ENCODE results near the gene HOPX. TPM values are rescaled to one million over a fixed set of nuclear protein-coding genes. Genes with fewer than 3 reads are reported as not detected.

The HOPX gene
- total RNA-seq, 1 experiment from 2014 or later, result 1.0 TPM

DNA sequence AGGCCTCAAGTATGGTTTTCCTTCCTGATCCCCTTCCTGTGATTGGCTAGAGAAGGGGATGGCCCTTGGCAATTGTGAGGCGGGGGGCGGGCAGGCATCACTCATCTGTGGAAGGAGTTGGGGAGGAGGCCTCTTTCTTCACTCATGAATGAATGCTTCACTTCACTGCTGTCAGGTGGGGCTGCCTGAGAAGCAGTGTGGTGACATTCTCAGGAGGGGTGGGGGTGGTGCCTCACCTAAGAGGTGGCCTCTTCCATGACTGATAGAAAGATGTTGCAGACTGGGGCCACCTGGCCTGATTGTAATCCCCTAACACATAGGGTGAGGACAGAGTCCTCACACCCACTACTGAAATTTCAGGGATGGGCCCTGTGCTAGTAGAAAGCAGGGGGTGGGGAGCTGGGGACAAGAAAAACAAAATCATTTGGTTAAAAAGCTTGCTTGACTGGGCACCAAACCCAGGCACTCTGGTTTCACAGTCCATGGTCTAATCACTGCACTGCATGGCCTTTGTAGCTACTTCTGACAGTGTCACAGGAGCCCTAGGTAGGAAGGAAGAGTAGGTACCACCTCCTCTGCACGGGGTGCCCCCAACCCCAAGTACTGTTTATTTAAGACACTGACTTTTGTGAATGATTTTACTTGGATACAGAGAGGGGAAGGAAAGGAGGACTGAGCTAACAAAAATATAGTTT lies 5.6 kb upstream of the HOPX start:
- no peaks in the 10 kb centered on the region for H3K9me2 ChIP-seq (ENCODE audit: insufficient read depth)
- BruUV-seq (replicated peaks), result no TSS peak
- H2AFZ ChIP-seq, result no peak overlapping the region
- H3F3A ChIP-seq (ENCODE audit: insufficient read depth, low read depth), result peaks cover 3% of the 10 kb centered on the region; the same call in 1 of the 2 replicates
- TF ChIP-seq, protein P1, sequence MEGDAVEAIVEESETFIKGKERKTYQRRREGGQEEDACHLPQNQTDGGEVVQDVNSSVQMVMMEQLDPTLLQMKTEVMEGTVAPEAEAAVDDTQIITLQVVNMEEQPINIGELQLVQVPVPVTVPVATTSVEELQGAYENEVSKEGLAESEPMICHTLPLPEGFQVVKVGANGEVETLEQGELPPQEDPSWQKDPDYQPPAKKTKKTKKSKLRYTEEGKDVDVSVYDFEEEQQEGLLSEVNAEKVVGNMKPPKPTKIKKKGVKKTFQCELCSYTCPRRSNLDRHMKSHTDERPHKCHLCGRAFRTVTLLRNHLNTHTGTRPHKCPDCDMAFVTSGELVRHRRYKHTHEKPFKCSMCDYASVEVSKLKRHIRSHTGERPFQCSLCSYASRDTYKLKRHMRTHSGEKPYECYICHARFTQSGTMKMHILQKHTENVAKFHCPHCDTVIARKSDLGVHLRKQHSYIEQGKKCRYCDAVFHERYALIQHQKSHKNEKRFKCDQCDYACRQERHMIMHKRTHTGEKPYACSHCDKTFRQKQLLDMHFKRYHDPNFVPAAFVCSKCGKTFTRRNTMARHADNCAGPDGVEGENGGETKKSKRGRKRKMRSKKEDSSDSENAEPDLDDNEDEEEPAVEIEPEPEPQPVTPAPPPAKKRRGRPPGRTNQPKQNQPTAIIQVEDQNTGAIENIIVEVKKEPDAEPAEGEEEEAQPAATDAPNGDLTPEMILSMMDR (conservative IDR thresholded peaks at IDR 0.05), result no peak
- no peak for TF ChIP-seq EZH2 (IDR thresholded peaks at IDR 0.05; ENCODE audit: low read depth)
- no peak overlapping the region for H3K27ac ChIP-seq
- no peaks in the 10 kb centered on the region for H3K36me3 ChIP-seq (ENCODE audit: low read depth)
- ChIA-PET CTCF (no interaction called here), POLR2A (ENCODE audit: unreplicated experiment) (no interaction called here)
- H3K27me3 ChIP-seq (ENCODE audit: insufficient read depth, low read depth), result no peaks in the 10 kb centered on the region
- no peak overlapping the region for H3K4me2 ChIP-seq
- no peaks in the 10 kb centered on the region for H4K20me1 ChIP-seq (ENCODE audit: insufficient read depth)
- H3K79me2 ChIP-seq (ENCODE audit: low read depth), result no peaks in the 10 kb centered on the region
- no peak for DNase-seq
- no peaks in the 10 kb centered on the region for H3K9me3 ChIP-seq (ENCODE audit: insufficient read depth, low read depth)
- intact Hi-C loops (cut with micrococcal nuclease; ENCODE audit: unreplicated experiment), result no loop called here
- H3K4me3 ChIP-seq, result no peak overlapping the region
- H3K4me1 ChIP-seq (replicated peaks; ENCODE audit: insufficient read depth), result peaks cover 8% of the 10 kb centered on the region

DNA sequence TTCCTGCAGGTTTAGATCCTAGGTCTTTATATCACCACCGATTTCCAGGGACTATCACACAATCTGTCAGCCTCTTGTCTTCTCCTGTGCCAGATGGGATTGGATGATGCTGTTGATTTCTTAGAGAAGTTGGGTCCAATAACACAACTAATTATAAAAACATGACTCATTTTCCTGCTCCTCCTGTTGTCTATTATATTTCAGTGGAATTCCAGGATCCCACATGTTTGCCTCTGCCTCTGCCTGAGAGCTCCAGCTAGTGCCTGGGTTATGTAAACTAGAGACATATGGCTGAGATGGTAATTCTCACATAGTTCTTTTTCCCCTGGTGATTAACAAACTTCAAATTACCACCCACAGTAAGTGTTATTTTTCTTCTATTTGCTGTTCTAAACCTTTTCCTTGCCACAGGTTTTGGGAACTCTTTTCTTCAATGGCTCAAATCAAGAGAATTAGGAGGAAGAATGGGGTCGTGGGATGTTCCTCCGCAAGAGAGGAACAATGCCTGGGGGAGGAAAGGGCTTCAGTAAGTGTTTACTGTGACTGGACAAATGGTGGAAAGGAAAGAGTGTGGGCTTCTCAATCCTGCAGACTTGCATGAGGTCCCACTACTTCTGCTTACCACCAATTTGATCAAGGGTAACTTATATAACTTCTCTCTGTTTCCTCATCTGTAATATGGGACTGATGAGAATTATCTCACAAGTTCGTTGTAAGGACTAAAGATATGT lies 3.4 kb upstream of the HOPX start:
- H3K4me3 ChIP-seq, result no peak overlapping the region
- H3K4me2 ChIP-seq, result no peak overlapping the region

DNA sequence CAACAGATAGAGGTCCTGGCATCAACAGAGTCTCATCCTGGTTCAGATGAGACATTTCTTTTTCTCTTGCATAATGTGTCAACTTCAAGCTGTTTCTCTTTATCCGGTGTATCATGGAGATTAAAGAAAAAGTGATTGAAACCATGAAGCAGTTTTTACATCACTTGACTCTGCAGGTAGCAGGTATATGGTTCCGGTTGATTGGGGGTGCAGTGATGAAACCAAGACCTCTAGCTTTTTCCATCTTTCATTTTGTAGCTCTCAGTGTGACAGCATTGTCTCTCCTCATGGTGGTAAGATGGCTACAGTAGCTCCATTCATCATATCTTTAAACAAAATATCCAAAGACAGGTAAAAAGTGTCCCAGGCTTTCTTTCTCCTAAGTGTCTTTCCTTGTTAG lies 2.4 kb upstream of the HOPX start:
- H3K9me3 ChIP-seq (ENCODE audit: insufficient read depth, low read depth), result no peaks in the 10 kb centered on the region
- no TSS peak for BruUV-seq (replicated peaks)
- no peak overlapping the region for H3K4me3 ChIP-seq
- no peaks in the 10 kb centered on the region for H3K27me3 ChIP-seq (ENCODE audit: insufficient read depth, low read depth)
- H3K79me2 ChIP-seq (ENCODE audit: low read depth), result no peaks in the 10 kb centered on the region
- H3K4me2 ChIP-seq, result no peak overlapping the region
- H3F3A ChIP-seq (ENCODE audit: insufficient read depth, low read depth), result peaks cover 12% of the 10 kb centered on the region; the same call in 1 of the 2 replicates
- ChIA-PET CTCF (no interaction called here), POLR2A (ENCODE audit: unreplicated experiment) (interaction anchor here (0.7 kb wide), 1 partner anchor 91 kb away, joined by 3 read pairs; no protein-coding TSS in a partner anchor)
- no peaks in the 10 kb centered on the region for H3K9me2 ChIP-seq (ENCODE audit: insufficient read depth)
- intact Hi-C loops (cut with micrococcal nuclease; ENCODE audit: unreplicated experiment), result loop anchor here (5.0 kb wide), 1 partner anchor 74 kb away; no protein-coding TSS in a partner anchor
- H2AFZ ChIP-seq, result no peak overlapping the region
- H4K20me1 ChIP-seq (ENCODE audit: insufficient read depth), result no peaks in the 10 kb centered on the region
- peaks cover 25% of the 10 kb centered on the region for H3K4me1 ChIP-seq (replicated peaks; ENCODE audit: insufficient read depth)
- no peak for DNase-seq
- TF ChIP-seq, protein P1 (conservative IDR thresholded peaks at IDR 0.05), result no peak
- no peak for TF ChIP-seq EZH2 (IDR thresholded peaks at IDR 0.05; ENCODE audit: low read depth)
- H3K36me3 ChIP-seq (ENCODE audit: low read depth), result no peaks in the 10 kb centered on the region
- no peak overlapping the region for H3K27ac ChIP-seq

More for the DNA sequence above, 3.4 kb upstream of the HOPX start:
- intact Hi-C loops (cut with micrococcal nuclease; ENCODE audit: unreplicated experiment), result loop anchor here (5.0 kb wide), 1 partner anchor 73 kb away; no protein-coding TSS in a partner anchor
- Histone ChIP-seq H4K20me1 (ENCODE audit: insufficient read depth) (no peaks in the 10 kb centered on the region), H3K79me2 (ENCODE audit: low read depth) (no peaks in the 10 kb centered on the region), H3K36me3 (ENCODE audit: low read depth) (no peaks in the 10 kb centered on the region), H3K9me3 (ENCODE audit: insufficient read depth, low read depth) (no peaks in the 10 kb centered on the region), H2AFZ (no peak overlapping the region), H3F3A (ENCODE audit: insufficient read depth, low read depth) (peaks cover 12% of the 10 kb centered on the region; the same call in 1 of the 2 replicates), H3K9me2 (ENCODE audit: insufficient read depth) (no peaks in the 10 kb centered on the region), H3K27me3 (ENCODE audit: insufficient read depth, low read depth) (no peaks in the 10 kb centered on the region), H3K27ac (no peak overlapping the region), H3K4me1 (replicated peaks; ENCODE audit: insufficient read depth) (peaks cover 25% of the 10 kb centered on the region)
- CTCF ChIA-PET, result no interaction called here
- no peak for DNase-seq
- POLR2A ChIA-PET (ENCODE audit: unreplicated experiment), result no interaction called here
- TF ChIP-seq EZH2 (IDR thresholded peaks at IDR 0.05; ENCODE audit: low read depth), result no peak
- TF ChIP-seq, protein P1 (conservative IDR thresholded peaks at IDR 0.05), result no peak
- BruUV-seq (replicated peaks), result no TSS peak

Data from PC-9 (cell line).